ENCODE data around the gene FOXF2. TPM values are rescaled to one million over a fixed set of nuclear protein-coding genes. Genes with fewer than 3 reads are reported as not detected.

Gene FOXF2
- total RNA-seq, 2 donors from 2014 or later, result 0.55 TPM; not detected in 1

DNA sequence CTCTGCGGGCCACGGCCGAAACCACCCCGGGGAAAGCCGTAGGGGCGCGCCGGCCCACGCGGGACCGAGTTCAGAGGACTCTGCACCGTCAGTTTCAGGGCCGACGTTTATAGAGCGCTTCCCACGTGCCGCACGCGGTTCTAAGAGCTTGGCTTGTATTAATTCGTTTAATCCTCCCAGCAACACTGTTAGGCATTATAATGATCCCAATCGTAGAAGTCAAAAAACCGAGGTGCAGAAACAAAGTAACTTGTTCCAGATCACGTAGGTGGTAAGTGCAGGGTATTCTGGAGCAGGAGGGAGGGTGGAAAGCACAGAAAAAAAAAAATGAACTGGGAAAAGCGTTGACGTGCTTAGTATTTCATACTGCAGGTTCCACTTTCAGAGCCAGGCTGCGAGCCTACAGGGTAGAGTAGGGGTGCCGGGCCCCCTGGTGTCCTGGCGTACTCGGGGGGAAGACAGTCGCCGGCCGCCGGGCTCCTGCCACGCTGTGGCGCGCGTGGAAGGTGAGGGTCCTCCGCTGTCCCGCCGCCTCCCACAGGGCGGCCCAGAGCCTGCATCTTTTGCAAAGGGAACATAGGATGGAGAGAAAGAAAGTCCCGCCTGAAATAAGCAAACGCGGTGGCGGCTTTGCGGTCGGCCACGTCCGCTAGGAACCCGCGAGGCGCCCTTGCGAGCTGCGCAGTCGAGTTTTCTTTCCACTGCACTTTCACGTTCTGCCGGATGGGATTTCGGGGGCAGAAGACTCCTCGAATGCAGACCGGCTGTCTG is 10.2 kb upstream of the FOXF2 start:
- DNase-seq (ENCODE audit: low spot score), result no peak
- no peaks in the 10 kb centered on the region for H3K9me3 ChIP-seq
- H3K36me3 ChIP-seq, result no peaks in the 10 kb centered on the region
- peaks cover 0 to 63% of the 10 kb centered on the region in 2 donors for H3K4me1 ChIP-seq
- H3K4me3 ChIP-seq, result no peak overlapping the region
- H3K27me3 ChIP-seq, result peaks cover 15 to 78% of the 10 kb centered on the region in 2 donors
- no peak for TF ChIP-seq CTCF (IDR thresholded peaks at IDR 0.05)
- H3K27ac ChIP-seq, result no peak overlapping the region

GRCh38 chr6:1379788-1380147 is 9.6 kb upstream of the FOXF2 start:
- peaks cover 18 to 81% of the 10 kb centered on the region in 2 donors for H3K27me3 ChIP-seq
- DNase-seq (ENCODE audit: low spot score), result no peak
- H3K36me3 ChIP-seq, result no peaks in the 10 kb centered on the region
- no peak overlapping the region for H3K27ac ChIP-seq
- no peak for TF ChIP-seq CTCF (IDR thresholded peaks at IDR 0.05)
- no peaks in the 10 kb centered on the region for H3K9me3 ChIP-seq
- peaks cover 0 to 64% of the 10 kb centered on the region in 2 donors for H3K4me1 ChIP-seq
- H3K4me3 ChIP-seq, result no peak overlapping the region

- H3K27ac ChIP-seq, result no peak overlapping the region
- no peak for DNase-seq (ENCODE audit: low spot score)
- TF ChIP-seq CTCF (IDR thresholded peaks at IDR 0.05), result no peak
- peaks cover 21 to 91% of the 10 kb centered on the region in 2 donors for H3K27me3 ChIP-seq
- H3K4me1 ChIP-seq, result peaks cover 0 to 64% of the 10 kb centered on the region in 2 donors
- H3K4me3 ChIP-seq, result no peak overlapping the region
- H3K9me3 ChIP-seq, result no peaks in the 10 kb centered on the region
- H3K36me3 ChIP-seq, result no peaks in the 10 kb centered on the region
These were observed 8.6 kb upstream of the FOXF2 start for GRCh38 chr6:1380625-1381427.

DNA sequence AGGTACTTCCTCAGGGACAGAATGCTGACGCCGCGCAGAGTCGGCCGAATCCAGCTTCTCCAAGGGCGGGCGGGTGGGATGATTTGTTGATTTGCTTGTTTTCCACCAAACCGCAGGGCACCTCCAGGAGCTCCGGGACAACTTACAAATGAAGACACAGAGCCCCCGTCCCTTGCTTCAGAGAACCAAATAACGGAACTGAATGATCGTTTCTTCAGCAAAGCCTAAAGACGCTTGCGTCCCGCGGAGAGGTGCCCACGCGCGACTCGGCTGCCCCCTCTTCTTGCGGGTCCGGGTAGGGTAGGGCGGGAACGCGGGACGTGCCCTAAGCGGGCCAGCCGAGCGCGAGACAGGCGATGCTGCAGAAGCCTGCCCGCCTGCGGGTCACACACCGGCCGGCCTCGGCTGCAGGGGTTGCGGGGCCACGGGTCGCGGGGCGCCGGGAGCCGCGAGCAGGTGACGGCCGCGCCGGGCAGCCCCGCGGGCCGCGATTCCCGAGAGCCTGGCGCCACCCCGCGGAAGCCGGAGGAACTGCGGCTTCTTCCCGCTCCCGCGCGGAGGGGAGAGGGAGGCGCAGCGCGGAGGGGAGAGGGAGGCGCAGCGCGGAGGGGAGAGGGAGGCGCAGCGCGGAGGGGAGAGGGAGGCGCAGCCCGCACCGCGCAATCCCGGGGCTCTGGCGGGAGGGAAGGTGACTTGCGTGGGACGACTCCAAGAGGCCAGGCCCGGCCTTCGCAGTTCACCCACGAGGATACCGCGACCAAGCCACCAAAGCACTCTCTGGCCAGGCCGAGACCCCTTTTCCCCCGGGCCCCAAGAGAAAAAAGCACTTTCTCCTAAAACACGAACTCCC is 7.7 kb upstream of the FOXF2 start:
- peaks cover 22 to 90% of the 10 kb centered on the region in 2 donors for H3K27me3 ChIP-seq
- no peaks in the 10 kb centered on the region for H3K9me3 ChIP-seq
- H3K4me1 ChIP-seq, result peaks cover 0 to 64% of the 10 kb centered on the region in 2 donors
- H3K36me3 ChIP-seq, result no peaks in the 10 kb centered on the region
- TF ChIP-seq CTCF (IDR thresholded peaks at IDR 0.05), result peak; percentile 91 to 97
- no peak overlapping the region for H3K27ac ChIP-seq
- H3K4me3 ChIP-seq, result peak overlapping the region in 1 of 2 donors; percentile 33
- DNase-seq (ENCODE audit: low spot score), result peak; percentile 57

- DNase-seq (ENCODE audit: low spot score), result no peak
- H3K4me3 ChIP-seq, result peak overlapping the region in 1 of 2 donors; percentile 33
- peaks cover 0 to 64% of the 10 kb centered on the region in 2 donors for H3K4me1 ChIP-seq
- H3K27ac ChIP-seq, result no peak overlapping the region
- H3K36me3 ChIP-seq, result no peaks in the 10 kb centered on the region
- peaks cover 23 to 85% of the 10 kb centered on the region in 2 donors for H3K27me3 ChIP-seq
- TF ChIP-seq CTCF (IDR thresholded peaks at IDR 0.05), result no peak
- H3K9me3 ChIP-seq, result no peaks in the 10 kb centered on the region
These were observed 7.0 kb upstream of the FOXF2 start for GRCh38 chr6:1382331-1382882.
